HL-60/S4 (cell line): Measurements from ENCODE around the gene POU6F2.
"Not testable (repeated sequence)": the region's sequence is repeated elsewhere in the genome, so short reads cannot be mapped to it uniquely, and the experiment has no call there.

Experiments
- in situ Hi-C: fragments of 300-500 bp; cut with MboI; formaldehyde crosslinking; loops from 2 replicates; pipeline ENCODE4 v1.14.3; 2022; ENCODE audit warnings: low sequenced_read_pairs

POU6F2 gene

GRCh38 chr7:38978491-38978890, 782 bp downstream of the POU6F2 start:
- in situ Hi-C loops = no loop called here

DNA sequence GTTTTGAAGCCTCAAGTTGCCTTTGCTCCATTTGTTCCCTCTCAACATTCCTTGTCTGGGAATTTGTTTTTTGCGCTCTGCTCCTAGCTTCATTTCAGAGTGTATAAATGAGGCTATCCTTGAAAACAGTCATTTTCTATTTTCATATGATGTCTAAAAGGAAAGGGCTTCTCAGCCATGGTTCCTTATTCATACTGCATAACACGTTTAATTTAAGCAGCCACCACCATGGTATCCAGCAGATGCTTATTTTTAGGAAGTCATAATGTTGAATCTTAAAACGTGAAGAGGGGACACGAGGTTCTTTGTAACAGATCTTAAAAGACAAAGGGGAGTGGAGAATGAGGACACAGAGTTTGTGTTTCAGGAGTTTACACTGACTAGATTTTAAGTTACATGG, 14.5 kb downstream of the POU6F2 start:
- in situ Hi-C loops = no loop called here

DNA sequence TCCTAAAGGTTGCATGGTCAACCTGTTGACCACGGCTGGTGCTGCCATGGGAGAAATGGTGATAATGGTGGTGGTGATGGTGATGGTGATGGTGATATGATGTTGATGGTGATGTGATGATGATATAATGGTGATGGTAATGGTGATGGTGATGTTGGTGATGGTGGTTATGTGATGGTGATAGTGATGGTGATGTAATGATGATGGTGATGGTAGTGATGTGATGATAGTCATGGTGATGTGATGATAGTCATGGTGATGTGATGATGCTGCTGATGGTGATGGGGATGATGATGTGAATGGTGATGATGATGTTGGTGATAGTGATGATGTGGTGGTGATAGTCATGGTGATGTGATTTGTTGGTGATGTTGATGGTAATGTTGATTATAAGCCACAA, 23.9 kb downstream of the POU6F2 start:
- in situ Hi-C loops = no loop called here

DNA sequence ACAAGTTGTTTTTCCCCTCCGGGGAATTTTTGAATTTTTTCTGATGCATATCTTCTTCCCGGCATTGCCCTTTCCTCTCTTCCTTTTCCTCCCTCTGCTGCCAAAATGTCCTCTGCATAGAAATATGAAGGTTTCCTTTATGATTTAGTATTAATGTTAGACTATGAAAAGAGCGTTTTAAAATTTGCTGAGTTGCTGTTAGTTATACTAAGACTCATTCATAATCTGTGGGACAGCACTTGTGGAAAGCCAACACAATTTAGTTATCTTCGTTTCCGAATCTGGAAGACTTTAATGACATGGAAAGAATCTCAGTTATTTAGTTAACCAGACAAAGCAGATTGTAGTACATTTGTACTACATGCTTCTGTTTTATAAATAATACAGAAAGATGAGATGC, 25.0 kb downstream of the POU6F2 start:
- in situ Hi-C loops = no loop called here

- in situ Hi-C loops = no loop called here
Measured at GRCh38 chr7:39005036-39005435, 27.3 kb downstream of the POU6F2 start.

DNA sequence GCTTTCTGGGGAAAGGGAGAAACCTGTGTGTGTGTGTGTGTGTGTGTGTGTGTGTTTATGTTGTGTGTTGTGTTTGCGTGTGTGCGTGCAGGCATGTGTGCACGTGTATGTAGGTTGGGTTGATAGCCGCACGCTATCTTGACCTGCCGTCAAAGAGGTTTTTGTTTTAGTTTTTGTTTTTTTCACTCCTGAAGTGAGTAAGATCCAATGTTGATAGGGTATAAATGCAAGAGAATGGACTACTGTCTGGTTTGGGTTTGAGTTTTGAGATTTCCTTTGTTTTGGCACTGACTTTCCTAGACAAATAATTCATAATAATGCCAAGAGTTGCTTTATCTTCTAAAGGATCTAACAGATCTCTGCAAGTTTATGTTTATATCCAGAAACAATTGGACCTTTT, 27.8 kb downstream of the POU6F2 start:
- in situ Hi-C loops = no loop called here

- in situ Hi-C loops = not testable (repeated sequence)
Measured at GRCh38 chr7:39013049-39013939, 35.6 kb downstream of the POU6F2 start.

DNA sequence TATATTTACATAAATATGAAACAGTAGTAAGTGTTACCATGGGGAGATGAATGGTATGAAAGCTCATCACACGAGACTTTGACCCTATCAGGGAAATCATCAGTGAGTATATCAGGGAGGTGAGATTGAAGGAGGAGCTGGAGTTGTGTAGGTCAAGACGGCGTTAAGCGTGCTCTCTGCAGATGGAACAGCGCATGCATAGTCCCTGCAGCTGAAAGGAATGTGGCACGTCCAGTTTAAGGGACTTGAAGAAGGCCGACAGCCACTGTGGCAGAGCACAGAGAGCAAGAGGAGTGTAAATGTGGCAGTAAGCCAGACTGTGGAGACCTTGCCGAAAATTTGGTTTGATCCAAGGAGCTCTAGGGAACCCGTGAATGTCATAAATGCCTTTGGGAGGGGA, 38.9 kb downstream of the POU6F2 start:
- in situ Hi-C loops = no loop called here

DNA sequence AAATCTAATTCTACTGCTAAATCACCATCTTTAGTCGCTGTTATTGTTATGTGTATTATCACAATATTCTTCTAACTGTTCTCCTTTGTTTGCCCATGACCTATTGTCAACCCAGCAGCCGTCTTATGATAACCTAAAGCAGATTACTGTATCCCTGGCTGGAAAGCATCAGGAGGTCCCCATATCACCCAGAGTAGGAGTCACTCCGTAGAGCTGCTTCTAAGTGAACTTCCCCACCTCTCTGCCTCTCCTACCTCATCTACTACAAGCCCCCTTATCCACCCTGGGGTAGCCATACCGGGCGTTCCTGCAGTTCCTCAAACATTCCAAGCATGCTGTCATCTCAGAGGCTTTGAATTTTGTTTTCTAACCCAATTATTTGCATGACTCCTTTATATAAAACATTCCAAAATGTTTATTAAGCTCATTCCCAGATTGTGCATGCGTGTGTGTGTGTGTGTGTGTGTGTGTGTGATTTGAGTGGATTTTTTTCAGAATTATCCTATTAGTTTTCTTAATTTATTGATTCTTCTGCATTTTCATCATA, 39.7 kb downstream of the POU6F2 start:
- in situ Hi-C loops = no loop called here

DNA sequence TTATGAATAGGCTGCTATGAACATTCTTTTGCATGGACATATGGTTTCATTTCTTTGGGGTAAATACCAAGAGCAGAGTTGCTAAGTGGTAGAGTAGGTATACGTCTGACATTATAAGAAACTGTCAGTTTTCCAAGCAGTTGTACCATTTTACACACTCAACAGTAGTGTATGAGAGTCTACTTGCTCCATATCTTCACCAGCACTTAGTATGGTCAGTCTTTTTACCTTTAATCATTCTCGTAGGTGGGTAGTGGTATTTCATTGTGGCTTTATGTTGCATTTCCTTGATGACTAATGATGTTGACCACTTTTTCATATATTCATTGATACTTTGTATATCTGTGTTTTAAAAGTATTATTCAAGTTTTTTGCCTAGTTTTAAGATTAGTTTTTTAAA, 45.1 kb downstream of the POU6F2 start:
- in situ Hi-C loops = no loop called here

- in situ Hi-C loops = no loop called here
Measured at GRCh38 chr7:39027491-39027890, 49.8 kb downstream of the POU6F2 start.

DNA sequence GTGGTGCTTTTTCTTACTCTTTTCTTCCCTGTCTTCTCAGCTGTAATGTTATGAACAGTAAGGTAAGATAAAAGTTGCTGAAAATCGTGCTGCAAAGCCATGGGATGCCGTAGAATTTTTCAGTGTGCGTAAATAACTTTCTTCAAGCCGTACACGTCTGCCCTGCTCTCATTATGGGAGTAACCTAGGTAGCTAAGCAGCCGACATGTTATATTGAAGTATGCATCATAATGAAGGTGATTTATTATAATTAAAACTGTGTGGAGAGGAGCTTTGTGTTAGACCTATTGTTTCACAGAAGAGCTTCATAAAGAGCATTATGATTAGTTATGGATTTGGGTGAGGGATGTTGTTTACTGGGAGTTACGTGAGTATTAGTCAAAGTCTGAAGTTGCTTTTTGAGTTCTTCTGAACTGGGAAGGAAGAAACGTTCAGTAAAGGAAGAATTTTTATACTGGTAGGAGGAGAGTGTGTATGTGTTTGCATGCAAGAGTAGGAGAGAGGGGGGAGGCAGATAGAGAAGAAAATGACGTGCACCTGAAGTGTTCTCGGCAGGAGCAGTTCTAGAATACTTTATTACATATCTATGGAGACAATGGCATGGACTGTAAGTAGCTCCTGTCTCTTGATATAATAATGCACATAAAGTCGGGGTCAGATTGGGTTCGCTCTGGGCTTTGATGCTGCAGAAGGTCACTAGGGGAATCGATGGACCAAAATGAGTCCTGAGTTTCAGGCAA, 56.3 kb downstream of the POU6F2 start:
- in situ Hi-C loops = no loop called here

DNA sequence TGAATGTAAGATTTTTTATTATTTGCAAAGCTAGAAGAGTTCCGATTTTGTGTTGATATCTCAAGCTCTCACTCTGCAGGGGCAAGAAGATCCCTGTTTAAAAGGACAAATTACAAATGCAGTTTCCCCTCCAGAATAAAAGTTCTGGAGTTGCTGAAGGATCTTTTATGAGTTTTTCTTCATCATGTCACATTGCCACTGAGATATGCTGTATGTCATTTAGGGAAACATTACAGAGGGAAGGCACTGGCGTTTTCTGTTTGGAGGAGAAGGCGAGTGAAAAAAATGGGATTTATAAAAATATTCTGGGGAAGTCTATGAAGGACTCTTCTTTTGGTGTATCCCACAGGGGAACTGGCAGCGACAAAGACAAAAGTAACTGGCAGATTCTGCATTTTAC, 57.4 kb downstream of the POU6F2 start:
- in situ Hi-C loops = no loop called here

GRCh38 chr7:39035903-39036302, 58.2 kb downstream of the POU6F2 start:
- in situ Hi-C loops = no loop called here

- in situ Hi-C loops = no loop called here
Measured at GRCh38 chr7:39042670-39043069, 65.0 kb downstream of the POU6F2 start.

GRCh38 chr7:39043531-39043930, 65.8 kb downstream of the POU6F2 start:
- in situ Hi-C loops = no loop called here

DNA sequence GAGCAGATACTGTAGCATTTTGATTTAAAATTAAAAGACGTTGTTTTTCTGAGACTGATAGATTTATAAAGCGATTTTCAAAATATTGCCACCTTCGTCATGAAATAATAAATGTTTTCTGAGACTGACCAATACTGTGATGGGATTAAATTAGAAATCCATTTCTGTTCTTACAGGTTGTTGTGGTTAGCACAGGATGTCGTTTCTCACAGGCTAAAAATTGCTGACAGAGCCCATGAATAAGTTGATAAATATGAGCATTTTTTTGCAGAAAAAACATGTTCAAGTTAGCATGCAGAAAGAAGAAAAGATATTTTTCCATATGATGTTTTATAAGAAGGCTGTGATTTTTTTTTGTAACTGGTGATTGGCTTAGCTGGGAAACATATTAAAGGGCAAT, 66.8 kb downstream of the POU6F2 start:
- in situ Hi-C loops = no loop called here

- in situ Hi-C loops = no loop called here
Measured at GRCh38 chr7:39045231-39045630, 67.5 kb downstream of the POU6F2 start.

DNA sequence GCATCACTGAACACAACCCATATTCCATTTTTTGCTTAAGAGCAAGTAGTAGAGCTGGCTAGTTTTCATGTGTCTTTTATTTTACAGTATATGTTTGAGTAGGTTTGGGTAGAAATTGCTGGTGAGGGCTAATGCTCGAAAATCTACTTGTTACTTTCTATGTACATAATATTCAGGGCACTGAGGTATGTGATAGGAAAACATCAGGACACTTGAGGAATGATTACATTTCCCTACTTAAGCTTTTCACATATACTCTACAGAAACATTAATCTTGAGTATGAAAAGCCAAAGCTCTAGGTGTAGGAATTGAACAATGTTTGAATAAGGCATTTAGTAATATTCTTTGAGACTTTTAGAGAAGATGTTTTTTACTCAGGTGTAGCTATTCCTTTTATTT, 73.6 kb downstream of the POU6F2 start:
- in situ Hi-C loops = no loop called here

- in situ Hi-C loops = no loop called here
Measured at GRCh38 chr7:39051707-39052106, 74.0 kb downstream of the POU6F2 start.

DNA sequence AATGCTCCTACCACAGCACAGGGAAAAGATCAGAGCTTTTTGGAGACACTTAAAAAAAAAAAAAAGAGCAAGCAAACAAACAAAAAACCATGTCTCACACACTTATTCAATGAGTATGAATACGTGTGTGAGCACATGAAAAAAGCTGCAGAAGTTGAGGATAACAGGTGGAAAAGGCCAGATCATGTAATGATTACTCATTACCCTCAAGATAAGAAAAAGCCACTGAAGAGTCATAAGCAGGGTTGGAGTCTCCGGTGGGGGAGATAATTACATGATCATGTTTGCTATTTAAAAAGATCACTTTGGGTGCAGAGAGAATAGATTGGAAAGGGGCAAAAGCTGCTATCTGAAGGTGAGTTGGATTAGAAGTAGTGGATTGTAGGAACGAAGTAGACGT, 77.0 kb downstream of the POU6F2 start:
- in situ Hi-C loops = no loop called here

- in situ Hi-C loops = no loop called here
Measured at GRCh38 chr7:39056153-39056552, 78.4 kb downstream of the POU6F2 start.
